EH (cell line): Measurements from ENCODE around the gene ZNF688.
A peak's percentile ranks its signal among the peaks of the same experiment; 100 is the strongest.
"Not testable (repeated sequence)": the region's sequence is repeated elsewhere in the genome, so short reads cannot be mapped to it uniquely, and the experiment has no call there.

Experiments used
- DNase-seq: peaks from one replicate; pipeline ENCODE4 v3.0.0-alpha.2; 2015; ENCODE audit warnings: low read depth

ZNF688 gene

DNA sequence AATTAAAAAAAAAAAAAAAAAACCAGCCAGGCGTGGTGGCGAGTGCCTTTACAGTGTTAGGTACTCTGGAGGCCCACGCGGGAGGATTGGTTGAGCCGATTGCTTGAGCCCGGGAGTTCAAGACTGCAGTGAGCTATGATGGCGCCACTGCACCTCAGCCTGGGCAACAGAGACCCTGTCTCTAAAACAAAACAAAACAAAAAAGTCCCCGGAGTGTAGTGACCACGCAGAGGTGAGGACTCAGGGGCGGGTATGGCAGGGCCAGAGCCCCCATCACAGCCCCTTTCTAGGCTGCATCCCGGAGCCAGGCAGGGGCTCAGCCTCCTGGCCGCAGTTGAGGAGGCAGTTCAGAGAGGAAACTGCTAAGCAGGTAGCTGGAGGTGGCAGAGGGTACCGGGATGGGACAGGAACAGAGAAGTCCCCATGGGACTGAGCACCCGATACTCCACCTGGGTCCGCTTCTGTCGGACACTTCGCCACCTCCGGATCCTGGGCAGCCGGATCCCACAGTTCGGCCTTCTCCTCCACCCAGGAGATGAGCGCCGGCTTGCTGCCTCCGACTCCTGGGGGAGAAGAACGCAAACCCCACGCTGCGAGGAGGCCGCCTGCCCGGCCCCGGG is 37.7 kb downstream of the ZNF688 start:
- peak; percentile 10 for DNase-seq

DNA sequence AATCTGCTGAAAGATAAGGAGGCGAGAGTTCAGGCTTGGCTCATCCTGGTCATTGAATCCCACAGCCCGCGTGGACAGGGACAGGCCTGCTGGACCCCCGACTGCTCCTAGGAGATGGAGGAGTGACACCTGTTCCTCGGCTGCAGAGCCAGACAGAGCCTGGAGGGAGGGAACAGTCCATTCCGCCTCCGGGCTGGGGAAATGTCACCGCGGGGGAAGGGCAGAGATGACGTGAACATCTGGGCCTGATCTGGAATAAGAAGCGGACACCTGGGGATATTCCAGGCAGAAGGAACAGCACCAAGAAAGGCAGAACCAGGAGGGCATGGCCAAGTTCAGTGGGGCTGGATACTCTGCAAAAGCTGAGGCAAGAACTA is 38.4 kb downstream of the ZNF688 start:
- DNase-seq = no peak

- DNase-seq = no peak
Measured at GRCh38 chr16:30532285-30533145, 39.0 kb downstream of the ZNF688 start.

DNA sequence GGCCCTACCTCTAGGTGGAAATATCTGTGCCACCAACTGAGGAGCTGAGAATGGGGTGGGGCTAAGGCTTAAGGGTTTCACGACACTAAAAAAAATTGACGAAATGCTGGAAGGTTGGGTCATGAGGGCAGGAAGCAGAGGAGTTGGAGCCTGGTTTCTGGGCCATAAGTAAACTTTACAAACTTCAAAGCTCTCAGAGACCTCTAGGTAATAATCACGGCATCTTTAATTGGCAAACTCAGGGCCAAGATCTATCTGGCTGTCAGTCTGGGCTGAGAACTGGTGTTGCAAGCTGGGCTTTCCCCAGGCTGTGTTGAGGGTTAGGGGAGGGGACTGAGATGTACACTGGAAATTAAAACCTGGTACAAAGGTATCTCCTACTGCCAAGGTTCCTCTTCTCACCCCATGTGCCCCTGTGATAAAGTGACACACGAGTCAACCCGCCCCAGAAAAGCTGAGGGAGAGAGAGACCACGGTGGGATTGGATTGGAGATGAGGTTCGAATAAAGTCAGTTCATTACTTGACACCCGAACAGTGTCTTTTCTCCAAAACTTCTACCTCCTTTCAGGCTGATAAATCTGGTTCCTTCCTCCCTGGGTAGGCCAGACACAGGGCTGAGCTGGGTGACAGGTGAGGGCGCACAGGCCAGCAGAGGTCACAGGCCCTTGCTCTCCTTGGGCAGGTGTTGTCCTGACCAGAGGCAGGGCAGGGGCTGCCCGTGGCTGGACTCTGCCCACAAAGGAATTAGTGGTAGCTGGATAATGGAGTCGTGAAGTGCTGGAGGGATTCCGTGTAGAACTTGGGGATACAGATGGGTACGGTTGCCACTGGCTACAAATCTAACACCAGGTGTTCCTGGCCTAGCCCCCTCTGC is 41.1 kb downstream of the ZNF688 start:
- DNase-seq = no peak

DNA sequence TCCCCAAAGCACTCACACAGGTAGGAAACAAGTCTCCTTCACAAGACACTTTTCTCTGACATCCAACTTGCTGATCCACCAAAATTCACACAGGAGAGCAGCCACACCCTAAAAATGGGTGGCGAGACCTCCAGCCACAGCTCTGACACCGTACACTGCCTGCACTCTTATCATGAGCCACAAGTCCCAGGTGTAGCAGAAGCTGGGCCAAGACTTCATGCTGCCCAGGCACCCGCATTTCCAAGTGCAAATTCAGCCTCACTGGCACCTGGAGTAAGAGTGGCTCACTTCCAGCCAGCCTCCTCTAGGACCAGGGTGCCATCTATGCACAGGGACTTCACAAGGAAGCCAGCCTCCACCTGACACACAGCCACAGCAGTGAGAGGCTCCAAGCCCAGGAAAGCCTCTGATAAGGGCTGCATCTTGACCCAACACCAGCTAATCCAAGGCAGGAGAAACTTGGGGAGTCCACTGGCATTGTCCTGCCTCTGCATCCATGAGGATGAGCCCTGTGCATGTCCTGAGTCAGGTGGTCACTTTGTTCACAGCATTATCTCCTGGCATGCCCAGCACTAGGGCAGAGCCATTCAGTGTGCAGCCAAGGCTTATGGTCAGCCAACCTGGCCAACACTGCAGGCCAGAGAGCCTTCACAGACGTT is 42.6 kb downstream of the ZNF688 start:
- DNase-seq = no peak

- peak; percentile 39 for DNase-seq
Measured at GRCh38 chr16:30527635-30528178, 43.8 kb downstream of the ZNF688 start.

DNA sequence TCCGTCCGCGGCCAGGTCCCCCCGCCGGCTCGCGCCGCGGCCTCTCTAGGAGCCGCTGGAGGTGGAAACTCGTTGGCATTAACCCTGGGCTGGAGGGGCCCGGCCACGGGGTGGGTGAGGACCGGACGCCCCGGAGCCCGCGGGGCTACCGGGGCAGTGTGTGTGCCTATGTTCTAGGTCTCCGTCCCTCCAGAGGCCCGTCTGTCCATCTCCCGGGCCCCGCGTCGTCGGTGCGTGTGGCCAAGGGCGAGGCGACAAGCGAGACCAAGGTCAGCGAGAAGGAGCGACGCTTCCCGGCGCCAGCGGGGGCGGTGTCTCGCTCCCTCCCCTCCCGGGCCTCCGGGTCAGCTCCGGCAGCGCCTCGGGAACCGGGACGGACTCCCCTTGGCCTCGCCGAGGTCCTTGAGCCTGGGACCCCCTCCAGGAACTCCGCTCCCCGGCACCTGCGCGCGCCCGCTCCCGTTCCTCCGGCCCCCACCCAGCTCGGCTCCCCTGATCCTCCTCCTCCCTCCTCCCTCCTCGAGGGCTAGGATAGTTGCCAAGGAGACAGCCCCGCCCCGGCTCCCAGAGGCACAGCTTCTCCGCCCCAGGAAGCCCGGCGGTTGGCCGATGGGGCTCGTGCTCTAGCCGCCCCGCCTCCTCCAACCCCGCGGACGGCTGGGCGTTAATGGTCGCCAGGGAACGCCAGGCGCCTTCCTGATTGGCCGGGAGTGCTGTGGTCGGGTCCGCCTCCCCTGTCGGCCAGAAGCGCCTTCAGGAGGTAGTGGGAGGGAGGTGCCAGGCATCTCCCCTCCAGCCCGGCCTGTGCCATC is 44.5 kb downstream of the ZNF688 start:
- peak; percentile 98 for DNase-seq

GRCh38 chr16:30526137-30526822 is 45.2 kb downstream of the ZNF688 start, which contains the start of gene ZNF768:
Gene ZNF768 (minus strand): TSS chr16:30526566. CDS start chr16:30526413, 153 bp downstream.
- DNase-seq = peak; percentile 53

DNA sequence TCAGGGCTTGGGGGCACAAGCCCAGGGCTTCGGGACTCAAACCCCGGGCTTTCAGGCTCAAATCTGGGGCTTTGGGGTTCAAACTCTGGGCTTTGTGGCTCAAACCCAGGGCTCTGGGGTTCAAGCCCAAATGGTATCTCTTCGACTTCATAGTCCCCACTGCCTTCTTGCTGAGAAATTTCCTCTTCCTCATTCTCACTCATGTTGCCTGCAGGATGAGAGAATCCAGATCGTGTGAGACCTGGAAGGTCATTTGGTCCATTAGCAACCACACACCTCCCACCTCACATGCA is 45.7 kb downstream of the ZNF688 start:
- no peak for DNase-seq

DNA sequence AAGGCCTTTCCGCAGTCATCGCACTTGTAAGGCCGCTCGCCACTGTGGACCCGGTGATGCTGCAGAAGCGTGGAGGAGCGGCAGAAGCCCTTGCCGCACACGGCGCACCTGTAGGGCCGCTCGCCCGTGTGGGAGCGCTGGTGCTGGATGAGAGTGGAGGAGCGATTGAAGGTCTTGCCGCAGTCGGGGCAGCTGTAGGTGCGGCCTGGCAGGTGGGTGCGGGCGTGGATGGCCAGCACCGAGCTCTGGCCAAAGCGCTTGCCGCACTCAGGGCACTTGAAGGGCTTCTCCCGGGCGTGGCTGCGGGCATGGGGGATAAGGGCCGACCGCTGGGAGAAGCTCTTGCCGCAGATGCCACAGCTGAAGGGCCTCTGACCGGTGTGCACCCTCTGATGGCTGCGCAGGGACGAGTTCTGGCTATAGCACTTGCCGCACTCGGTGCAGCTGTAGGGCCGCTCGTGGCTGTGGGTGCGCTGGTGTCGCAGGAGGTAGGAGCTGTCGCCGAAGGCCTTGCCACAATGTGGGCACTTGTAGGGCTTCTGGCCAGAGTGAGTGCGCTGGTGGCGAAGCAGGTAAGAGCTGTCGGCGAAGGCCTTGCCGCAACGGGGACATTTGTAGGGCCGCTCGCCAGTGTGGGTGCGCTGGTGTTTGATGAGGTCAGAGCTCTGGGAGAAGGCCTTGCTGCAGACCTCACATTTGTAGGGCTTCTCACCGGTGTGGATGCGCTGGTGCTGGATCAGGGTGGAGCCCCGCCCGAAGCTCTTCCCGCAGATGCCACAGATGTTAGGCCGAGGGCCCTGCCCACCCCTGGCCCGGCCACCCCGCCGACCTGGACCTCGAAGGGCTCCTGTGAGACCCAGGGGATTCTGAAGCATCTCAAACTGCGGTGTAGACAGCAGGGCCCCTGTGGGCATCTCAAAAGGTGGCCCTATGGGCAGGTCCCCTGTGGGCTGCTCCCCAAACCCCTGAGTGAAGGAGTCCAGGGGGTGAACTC is 46.6 kb downstream of the ZNF688 start:
- DNase-seq = no peak

DNA sequence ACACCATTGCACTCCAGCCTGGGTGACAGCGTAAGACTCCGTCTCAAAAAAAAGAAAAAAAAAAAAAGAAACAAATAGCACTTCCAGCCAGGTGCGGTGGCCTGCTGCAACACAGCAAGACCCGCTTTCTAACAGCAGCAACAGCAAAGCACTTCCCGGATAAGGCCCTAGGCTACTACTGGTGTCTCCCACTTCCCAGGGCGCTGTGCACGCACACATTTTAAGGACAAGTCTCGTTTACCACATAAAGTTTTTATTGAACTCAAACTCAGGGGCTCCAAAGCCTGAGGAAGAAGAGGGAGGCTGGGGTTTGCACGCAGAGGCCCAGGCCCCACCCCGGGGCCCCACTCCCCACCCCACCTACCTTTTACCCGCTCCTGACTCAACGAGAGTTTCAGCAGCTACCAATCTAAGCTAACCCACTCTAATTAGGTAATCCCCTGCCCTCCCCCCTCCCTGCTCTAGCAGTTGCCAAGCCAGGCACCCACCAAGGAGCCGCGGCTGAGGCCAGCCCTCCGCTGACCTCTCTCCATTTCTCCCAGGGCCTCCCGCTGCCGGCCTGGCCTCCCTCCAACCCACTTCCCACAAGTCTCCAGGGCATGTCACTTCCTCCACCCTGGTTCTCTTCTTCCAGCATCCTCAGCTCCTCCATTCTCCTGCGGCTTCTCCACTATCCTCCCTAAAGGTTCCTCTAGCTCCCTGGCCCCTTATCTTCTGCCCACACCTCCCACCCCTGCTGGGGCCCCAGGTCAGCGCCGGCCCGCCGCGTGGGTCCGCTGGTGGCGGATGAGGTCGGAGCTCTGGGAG is 47.5 kb downstream of the ZNF688 start:
- no peak for DNase-seq

- not testable (repeated sequence) for DNase-seq
Measured at GRCh38 chr16:30522702-30523463, 48.6 kb downstream of the ZNF688 start.

DNA sequence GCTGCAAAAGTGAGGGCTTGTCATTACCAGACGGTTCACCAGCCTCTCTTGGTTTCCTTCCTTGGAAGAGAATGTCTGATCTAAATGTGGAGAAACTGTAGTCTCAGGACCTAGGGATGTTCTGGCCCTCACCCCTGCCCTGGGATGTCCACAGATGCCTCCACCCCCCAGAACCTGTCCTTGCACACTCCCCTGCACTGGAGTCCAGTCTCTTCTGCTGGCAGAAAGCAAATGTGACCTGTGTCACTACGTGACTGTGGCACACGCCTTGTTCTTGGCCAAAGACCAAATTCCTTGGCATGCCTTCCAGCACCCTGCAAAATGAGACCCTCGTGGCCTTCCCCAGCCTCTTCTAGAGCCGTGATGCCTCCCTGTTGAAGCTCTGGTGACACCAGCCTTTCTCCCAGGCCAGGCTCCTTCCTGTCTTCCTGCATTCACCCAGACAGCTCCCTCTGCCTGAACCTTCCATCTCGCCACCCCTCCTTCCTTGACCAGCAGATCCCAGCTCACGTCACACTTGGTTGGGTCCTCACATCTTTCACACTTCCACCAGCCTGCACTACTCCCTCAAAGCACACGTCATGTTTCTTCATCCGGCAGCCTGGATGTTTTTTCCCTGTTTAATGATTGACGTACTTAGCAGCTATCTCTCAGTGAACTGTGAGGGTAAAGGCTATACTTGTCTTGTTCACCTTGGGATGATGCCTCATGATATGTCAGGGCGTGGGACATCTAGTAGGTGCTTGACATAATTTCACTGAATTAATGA is 49.5 kb downstream of the ZNF688 start:
- no peak for DNase-seq

DNA sequence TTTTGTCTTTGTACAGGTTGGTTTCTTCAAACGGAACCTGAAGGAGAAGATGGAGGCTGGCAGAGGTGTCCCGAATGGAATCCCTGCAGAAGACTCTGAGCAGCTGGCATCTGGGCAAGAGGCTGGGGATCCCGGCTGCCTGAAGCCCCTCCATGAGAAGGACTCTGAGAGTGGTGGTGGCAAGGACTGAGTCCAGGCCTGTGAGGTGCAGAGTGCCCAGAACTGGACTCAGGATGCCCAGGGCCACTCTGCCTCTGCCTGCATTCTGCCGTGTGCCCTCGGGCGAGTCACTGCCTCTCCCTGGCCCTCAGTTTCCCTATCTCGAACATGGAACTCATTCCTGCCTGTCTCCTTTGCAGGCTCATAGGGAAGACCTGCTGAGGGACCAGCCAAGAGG is 50.0 kb downstream of the ZNF688 start:
- no peak for DNase-seq
